ENCODE measurements around the gene FLT1.

GRCh38 chr13:28455580-28456194 is 39.2 kb downstream of the FLT1 start:
- TF ChIP-seq EP300 (IDR thresholded peaks at IDR 0.05) (no peak), ELK1 (IDR thresholded peaks at IDR 0.05; ENCODE audit: low read depth, low read length) (no peak), CTCF (IDR thresholded peaks at IDR 0.05) (no peak), REST (IDR thresholded peaks at IDR 0.05) (no peak), KDM1A (IDR thresholded peaks at IDR 0.05; ENCODE audit: low read depth) (no peak), HDAC2 (IDR thresholded peaks at IDR 0.05) (no peak), CBX8 (IDR thresholded peaks at IDR 0.05) (no peak), RCOR1 (IDR thresholded peaks at IDR 0.05; ENCODE audit: low read depth, low read length) (no peak), CHD2 (IDR thresholded peaks at IDR 0.05; ENCODE audit: low read length, partially characterized antibody) (no peak), MAX (IDR thresholded peaks at IDR 0.05) (no peak), POLR2A (IDR thresholded peaks at IDR 0.05; ENCODE audit: low read length) (no peak), TFCP2L1 (CRISPR knock-in tag; IDR thresholded peaks at IDR 0.05) (no peak), MAFK (IDR thresholded peaks at IDR 0.05; ENCODE audit: partially characterized antibody) (no peak)

All from A549 (cell line).